Endodermal cell (in vitro differentiated cells): Measurements from ENCODE around the gene MINDY4. TPM values are rescaled to one million over a fixed set of nuclear protein-coding genes. Genes with fewer than 3 reads are reported as not detected.

Experiments
- DNase-seq: peaks from one replicate; pipeline ENCODE4 v3.0.0-alpha.2; 2017
- H3K27ac ChIP-seq: 2 replicates; pipeline ENCODE4 v1.5.1; 2013; ENCODE audit warnings: mild to moderate bottlenecking, low read depth, low read length, moderate library complexity
- H3K27me3 ChIP-seq: 2 replicates; pipeline ENCODE4 v1.6.1; 2013; ENCODE audit warnings: mild to moderate bottlenecking, low read length, moderate library complexity; ENCODE audit not compliant: insufficient read depth, control insufficient read depth, poor library complexity, severe bottlenecking
- H3K36me3 ChIP-seq: 2 replicates; pipeline ENCODE4 v1.7.0; 2013; ENCODE audit warnings: mild to moderate bottlenecking, low read length, moderate library complexity; ENCODE audit not compliant: control insufficient read depth, insufficient read depth
- H3K4me1 ChIP-seq: one replicate; pipeline ENCODE4 v1.7.0; 2013; ENCODE audit warnings: low read length; ENCODE audit not compliant: control insufficient read depth, insufficient read depth
- H3K4me3 ChIP-seq: 2 replicates; pipeline ENCODE4 v1.5.1; 2013; ENCODE audit warnings: mild to moderate bottlenecking, low read length, moderate library complexity
- H3K9ac ChIP-seq: 2 replicates; pipeline ENCODE4 v1.6.1; 2013; ENCODE audit warnings: mild to moderate bottlenecking, low read length, moderate library complexity; ENCODE audit not compliant: poor library complexity, severe bottlenecking; ENCODE audit errors: extremely low read depth
- H3K9me3 ChIP-seq: 2 replicates; pipeline ENCODE4 v1.6.1; 2013; ENCODE audit warnings: mild to moderate bottlenecking, low read length, moderate library complexity; ENCODE audit not compliant: control insufficient read depth
- H3K27ac Mint-ChIP-seq: 2 replicates; pipeline ENCODE4 v1.8.0; 2020; ENCODE audit warnings: mixed read lengths
- H3K27me3 Mint-ChIP-seq: 2 replicates; pipeline ENCODE4 v1.8.0; 2021; ENCODE audit warnings: mild to moderate bottlenecking, mixed read lengths; ENCODE audit not compliant: insufficient read depth
- H3K36me3 Mint-ChIP-seq: 2 replicates; pipeline ENCODE4 v1.8.0; 2020; ENCODE audit warnings: low read depth, mixed read lengths
- H3K4me1 Mint-ChIP-seq: 2 replicates; pipeline ENCODE4 v1.8.0; 2020; ENCODE audit warnings: mixed read lengths
- H3K4me3 Mint-ChIP-seq: 2 replicates; pipeline ENCODE4 v1.8.0; 2020; ENCODE audit warnings: mild to moderate bottlenecking, moderate library complexity, mixed read lengths
- H3K9me3 Mint-ChIP-seq: 2 replicates; pipeline ENCODE4 v1.8.0; 2020; ENCODE audit warnings: mild to moderate bottlenecking, mixed read lengths
- CTCF ChIP-seq: fragments of 200-600 bp; sonication (generic); conservative IDR thresholded peaks from 2 replicates; pipeline ENCODE4 v1.5.0; 2021; ENCODE audit warnings: antibody characterized with exemption, mild to moderate bottlenecking
- WGBS, 2 experiments: methylation state at CpG; one replicate each; pipeline versions ENCODE4 v1.1.5 to v1.1.7; 2013; ENCODE audit warnings: missing lambda C conversion rate in 2 of 2, mixed read lengths in 1 of 2; ENCODE audit not compliant: insufficient coverage in 1 of 2, insufficient read length in 1 of 2; 5-methylcytosine and 5-hydroxymethylcytosine counted together
- total RNA-seq, 2 donors: library from RNA; stranded (reverse); fragmentation: NEBNext Ultra II Directional in 1 of 2; extraction: Animal tissue kit (Norgen Biotek cat#: 25700) in 1 of 2; gene quantifications; 2 replicates in 1 of 2; 3 replicates in 1 of 2; pipeline ENCODE4 v1.2.1, GENCODE V29; 2021

MINDY4 gene
- total RNA-seq, 2 donors from 2014 or later: 7.2 to 8.1 TPM

GRCh38 chr7:30817371-30817767 lies 46.2 kb downstream of the MINDY4 start:
- Mint-ChIP-seq H3K4me3 (no peak overlapping the region), H3K27ac (no peak overlapping the region), H3K9me3 (peaks cover 3% of the 10 kb centered on the region), H3K4me1 (peaks cover 3% of the 10 kb centered on the region), H3K36me3 (no peaks in the 10 kb centered on the region), H3K27me3 (no peaks in the 10 kb centered on the region)
- no peak for DNase-seq
- Histone ChIP-seq H3K36me3 (no peaks in the 10 kb centered on the region), H3K4me3 (no peak overlapping the region), H3K4me1 (no peaks in the 10 kb centered on the region), H3K9me3 (no peaks in the 10 kb centered on the region), H3K27me3 (no peaks in the 10 kb centered on the region), H3K9ac (no peak overlapping the region), H3K27ac (no peak overlapping the region)
- 93 to 95% methylated on average over 3 to 7 of the region's 7 CpGs for WGBS, 2 experiments
- peak; percentile 13 for TF ChIP-seq CTCF

DNA sequence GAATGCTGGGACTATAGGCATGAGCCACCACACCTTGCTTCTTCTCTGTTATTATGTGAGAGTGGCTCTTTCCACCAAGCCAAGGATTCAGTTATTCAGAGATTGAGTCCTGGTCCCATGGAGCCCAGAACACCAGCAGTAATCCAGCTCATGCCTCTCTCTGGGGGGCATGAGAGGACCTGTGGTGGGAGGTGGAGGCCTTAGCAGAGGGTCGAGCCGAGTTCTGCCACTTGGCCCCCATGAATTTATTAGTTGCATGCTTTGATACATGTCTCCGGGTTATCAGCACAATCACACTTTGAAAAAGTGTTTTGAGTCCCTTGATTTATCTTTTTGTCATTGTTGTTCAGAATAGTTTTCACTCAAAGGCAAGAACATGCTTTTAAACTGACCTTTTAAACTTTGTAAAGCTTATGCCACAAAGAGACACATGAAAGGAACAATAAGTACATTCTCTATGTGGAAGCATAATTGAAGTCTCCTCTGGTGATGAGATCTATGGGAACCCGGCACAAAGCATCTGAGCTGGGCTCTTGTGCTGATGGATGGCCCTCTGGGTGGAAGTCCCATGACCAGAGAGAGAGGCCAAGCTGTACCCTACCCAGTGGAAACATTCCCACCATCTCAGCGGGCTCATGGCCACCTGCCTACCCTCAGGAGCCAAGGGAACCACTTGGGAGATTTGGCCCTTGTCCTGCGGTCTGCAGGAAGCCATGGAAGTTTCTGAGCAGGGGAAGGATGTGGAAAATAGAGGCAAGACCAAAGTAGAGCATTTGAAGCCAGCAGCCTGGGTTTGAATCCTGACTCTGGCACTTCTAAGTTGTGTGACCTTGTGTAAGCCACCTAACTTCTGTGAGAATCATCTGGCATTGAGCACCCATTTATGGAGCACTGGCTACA lies 53.9 kb downstream of the MINDY4 start:
- Mint-ChIP-seq H3K9me3 (peaks cover 5% of the 10 kb centered on the region), H3K4me3 (no peak overlapping the region), H3K27me3 (no peaks in the 10 kb centered on the region), H3K4me1 (peaks cover 9% of the 10 kb centered on the region), H3K36me3 (peaks cover 6% of the 10 kb centered on the region), H3K27ac (no peak overlapping the region)
- H3K4me1 ChIP-seq: no peaks in the 10 kb centered on the region
- H3K9ac ChIP-seq: no peak overlapping the region
- TF ChIP-seq CTCF: no peak
- no peaks in the 10 kb centered on the region for H3K9me3 ChIP-seq
- no peak overlapping the region for H3K27ac ChIP-seq
- no peak overlapping the region for H3K4me3 ChIP-seq
- DNase-seq: no peak
- no peaks in the 10 kb centered on the region for H3K36me3 ChIP-seq
- 90 to 91% methylated on average over 4 to 6 of the region's 6 CpGs for WGBS, 2 experiments
- no peaks in the 10 kb centered on the region for H3K27me3 ChIP-seq

DNA sequence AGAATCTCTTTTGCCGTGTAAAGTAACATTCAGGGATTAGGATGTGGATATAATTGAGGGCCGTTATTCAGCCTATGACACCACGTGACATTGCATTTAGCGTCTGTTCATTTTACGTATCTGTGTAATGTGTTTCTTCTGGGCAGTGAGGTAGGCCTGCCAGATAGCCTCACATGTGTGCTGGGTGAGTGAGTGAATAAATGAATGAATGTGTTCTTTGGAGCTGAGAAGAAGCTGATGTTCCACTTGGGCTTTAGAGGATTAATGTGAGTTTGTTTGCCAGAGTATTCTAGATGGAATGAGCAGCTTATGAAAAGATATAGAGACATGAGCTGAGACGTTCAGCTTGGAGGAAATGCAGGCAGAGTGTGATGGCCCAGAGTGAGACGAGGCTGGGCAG lies 55.0 kb downstream of the MINDY4 start:
- H3K9me3 ChIP-seq: peaks cover 9% of the 10 kb centered on the region
- H3K27me3 ChIP-seq: no peaks in the 10 kb centered on the region
- peaks cover 7% of the 10 kb centered on the region for H3K9me3 Mint-ChIP-seq
- H3K36me3 ChIP-seq: no peaks in the 10 kb centered on the region
- no peak overlapping the region for H3K27ac ChIP-seq
- H3K4me1 Mint-ChIP-seq: peaks cover 9% of the 10 kb centered on the region
- WGBS, 2 experiments: 92 to 96% methylated on average over 7 of the region's 7 CpGs
- no peaks in the 10 kb centered on the region for H3K4me1 ChIP-seq
- H3K27ac Mint-ChIP-seq: no peak overlapping the region
- H3K4me3 ChIP-seq: no peak overlapping the region
- no peak for TF ChIP-seq CTCF
- H3K4me3 Mint-ChIP-seq: no peak overlapping the region
- no peak for DNase-seq
- H3K9ac ChIP-seq: no peak overlapping the region
- no peaks in the 10 kb centered on the region for H3K27me3 Mint-ChIP-seq
- peaks cover 12% of the 10 kb centered on the region for H3K36me3 Mint-ChIP-seq
